ENCODE measurements around the gene SMG1. TPM values are rescaled to one million over a fixed set of nuclear protein-coding genes. Genes with fewer than 3 reads are reported as not detected.

The SMG1 gene
- total and polyA plus RNA-seq, 2 donors (not counting 1 experiment from before 2014, with no cell fraction given), result 30.1 to 101 TPM

GRCh38 chr16:18833707-18834505 lies 92.3 kb downstream of the SMG1 start:
- no peaks in the 10 kb centered on the region for H3K27me3 ChIP-seq (ENCODE audit: control insufficient read depth, insufficient read depth, low read length)
- no peak overlapping the region for H3K4me2 ChIP-seq (ENCODE audit: extremely low read depth, insufficient read depth, low read length)
- no peak overlapping the region for H3K9ac ChIP-seq (ENCODE audit: insufficient read depth, low read length)
- no peaks in the 10 kb centered on the region for H3K4me1 ChIP-seq (ENCODE audit: control insufficient read depth, extremely low read depth, insufficient read depth, low read length)
- H4K20me1 ChIP-seq (ENCODE audit: control insufficient read depth, extremely low read depth, insufficient read depth, low read length), result no peaks in the 10 kb centered on the region
- DNase-seq (ENCODE audit: low read depth in 2 of 2), result no peak
- H3K9me3 ChIP-seq (ENCODE audit: control insufficient read depth, insufficient read depth, low read depth, low read length), result no peaks in the 10 kb centered on the region
- H3K27ac ChIP-seq (ENCODE audit: insufficient read depth, low read length), result no peak overlapping the region
- no peak overlapping the region for H3K4me3 ChIP-seq (replicated peaks in 1 of 4; ENCODE audit: control extremely low read depth in 1 of 4, insufficient read depth in 1 of 4, low read depth in 3 of 4, low read length in 4 of 4)
- no peak for TF ChIP-seq EZH2 (IDR thresholded peaks at IDR 0.05; ENCODE audit: low read length, missing control alignments)
- no peak for TF ChIP-seq CTCF (conservative IDR thresholded peaks at IDR 0.05 in 1 of 2, IDR thresholded peaks at IDR 0.05 in 1 of 2; ENCODE audit: low read depth in 1 of 2, low read length in 2 of 2)
- H3K79me2 ChIP-seq (ENCODE audit: control insufficient read depth, insufficient read depth, low read length), result no peaks in the 10 kb centered on the region
- peaks cover 28% of the 10 kb centered on the region for H3K36me3 ChIP-seq (ENCODE audit: control insufficient read depth, insufficient read depth, low read length)
- no peak overlapping the region for H2AFZ ChIP-seq (ENCODE audit: low read length)

GRCh38 chr16:18832613-18833012 lies 93.6 kb downstream of the SMG1 start:
- TF ChIP-seq CTCF (conservative IDR thresholded peaks at IDR 0.05 in 1 of 2, IDR thresholded peaks at IDR 0.05 in 1 of 2; ENCODE audit: low read depth in 1 of 2, low read length in 2 of 2) (no peak), EZH2 (IDR thresholded peaks at IDR 0.05; ENCODE audit: low read length, missing control alignments) (no peak)
- H3K36me3 ChIP-seq (ENCODE audit: control insufficient read depth, insufficient read depth, low read length), result peaks cover 32% of the 10 kb centered on the region
- H4K20me1 ChIP-seq (ENCODE audit: control insufficient read depth, extremely low read depth, insufficient read depth, low read length), result no peaks in the 10 kb centered on the region
- no peaks in the 10 kb centered on the region for H3K4me1 ChIP-seq (ENCODE audit: control insufficient read depth, extremely low read depth, insufficient read depth, low read length)
- no peak overlapping the region for H3K27ac ChIP-seq (ENCODE audit: insufficient read depth, low read length)
- no peaks in the 10 kb centered on the region for H3K9me3 ChIP-seq (ENCODE audit: control insufficient read depth, insufficient read depth, low read depth, low read length)
- no peak overlapping the region for H3K9ac ChIP-seq (ENCODE audit: insufficient read depth, low read length)
- no peak for DNase-seq (ENCODE audit: low read depth in 2 of 2)
- no peaks in the 10 kb centered on the region for H3K79me2 ChIP-seq (ENCODE audit: control insufficient read depth, insufficient read depth, low read length)
- no peak overlapping the region for H2AFZ ChIP-seq (ENCODE audit: low read length)
- H3K4me3 ChIP-seq (replicated peaks in 1 of 4; ENCODE audit: control extremely low read depth in 1 of 4, insufficient read depth in 1 of 4, low read depth in 3 of 4, low read length in 4 of 4), result no peak overlapping the region
- H3K27me3 ChIP-seq (ENCODE audit: control insufficient read depth, insufficient read depth, low read length), result no peaks in the 10 kb centered on the region
- H3K4me2 ChIP-seq (ENCODE audit: extremely low read depth, insufficient read depth, low read length), result no peak overlapping the region

GRCh38 chr16:18832006-18832405 lies 94.2 kb downstream of the SMG1 start:
- Histone ChIP-seq H3K9me3 (ENCODE audit: control insufficient read depth, insufficient read depth, low read depth, low read length) (no peaks in the 10 kb centered on the region), H3K4me1 (ENCODE audit: control insufficient read depth, extremely low read depth, insufficient read depth, low read length) (no peaks in the 10 kb centered on the region), H3K79me2 (ENCODE audit: control insufficient read depth, insufficient read depth, low read length) (no peaks in the 10 kb centered on the region), H3K27ac (ENCODE audit: insufficient read depth, low read length) (no peak overlapping the region), H3K4me3 (replicated peaks in 1 of 4; ENCODE audit: control extremely low read depth in 1 of 4, insufficient read depth in 1 of 4, low read depth in 3 of 4, low read length in 4 of 4) (no peak overlapping the region), H3K4me2 (ENCODE audit: extremely low read depth, insufficient read depth, low read length) (no peak overlapping the region), H3K36me3 (ENCODE audit: control insufficient read depth, insufficient read depth, low read length) (peaks cover 29% of the 10 kb centered on the region), H3K9ac (ENCODE audit: insufficient read depth, low read length) (no peak overlapping the region), H2AFZ (ENCODE audit: low read length) (no peak overlapping the region), H3K27me3 (ENCODE audit: control insufficient read depth, insufficient read depth, low read length) (no peaks in the 10 kb centered on the region), H4K20me1 (ENCODE audit: control insufficient read depth, extremely low read depth, insufficient read depth, low read length) (no peaks in the 10 kb centered on the region)
- DNase-seq (ENCODE audit: low read depth in 2 of 2), result no peak
- TF ChIP-seq EZH2 (IDR thresholded peaks at IDR 0.05; ENCODE audit: low read length, missing control alignments) (no peak), CTCF (conservative IDR thresholded peaks at IDR 0.05 in 1 of 2, IDR thresholded peaks at IDR 0.05 in 1 of 2; ENCODE audit: low read depth in 1 of 2, low read length in 2 of 2) (no peak)
